ENCODE data around the gene ADAMTS6. TPM values are rescaled to one million over a fixed set of nuclear protein-coding genes. Genes with fewer than 3 reads are reported as not detected.
A peak's percentile ranks its signal among the peaks of the same experiment; 100 is the strongest.

The ADAMTS6 gene
- total RNA-seq, 1 donor from 2014 or later, result 1.5 TPM

GRCh38 chr5:65102371-65102975, 379.2 kb downstream of the ADAMTS6 start:
- Histone ChIP-seq H3K4me1 (peaks cover 17% of the 10 kb centered on the region), H3K36me3 (no peaks in the 10 kb centered on the region), H3K4me3 (peak overlapping the region; percentile 71), H3K27me3 (ENCODE audit: low read depth) (no peaks in the 10 kb centered on the region), H3K27ac (replicated peaks) (peak overlapping the region; percentile 89), H3K9me3 (replicated peaks) (no peaks in the 10 kb centered on the region)
- intact Hi-C loops (cut with micrococcal nuclease), result loop anchor here (10.0 kb wide), 1 partner anchor 382 kb away; the partner anchor contains the start of gene ADAMTS6
- DNase-seq, result no peak
- TF ChIP-seq, protein P1, sequence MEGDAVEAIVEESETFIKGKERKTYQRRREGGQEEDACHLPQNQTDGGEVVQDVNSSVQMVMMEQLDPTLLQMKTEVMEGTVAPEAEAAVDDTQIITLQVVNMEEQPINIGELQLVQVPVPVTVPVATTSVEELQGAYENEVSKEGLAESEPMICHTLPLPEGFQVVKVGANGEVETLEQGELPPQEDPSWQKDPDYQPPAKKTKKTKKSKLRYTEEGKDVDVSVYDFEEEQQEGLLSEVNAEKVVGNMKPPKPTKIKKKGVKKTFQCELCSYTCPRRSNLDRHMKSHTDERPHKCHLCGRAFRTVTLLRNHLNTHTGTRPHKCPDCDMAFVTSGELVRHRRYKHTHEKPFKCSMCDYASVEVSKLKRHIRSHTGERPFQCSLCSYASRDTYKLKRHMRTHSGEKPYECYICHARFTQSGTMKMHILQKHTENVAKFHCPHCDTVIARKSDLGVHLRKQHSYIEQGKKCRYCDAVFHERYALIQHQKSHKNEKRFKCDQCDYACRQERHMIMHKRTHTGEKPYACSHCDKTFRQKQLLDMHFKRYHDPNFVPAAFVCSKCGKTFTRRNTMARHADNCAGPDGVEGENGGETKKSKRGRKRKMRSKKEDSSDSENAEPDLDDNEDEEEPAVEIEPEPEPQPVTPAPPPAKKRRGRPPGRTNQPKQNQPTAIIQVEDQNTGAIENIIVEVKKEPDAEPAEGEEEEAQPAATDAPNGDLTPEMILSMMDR (IDR thresholded peaks at IDR 0.05; ENCODE audit: borderline replicate concordance), result no peak

GRCh38 chr5:65101632-65102100, 380.1 kb downstream of the ADAMTS6 start:
- no peaks in the 10 kb centered on the region for H3K36me3 ChIP-seq
- H3K27me3 ChIP-seq (ENCODE audit: low read depth), result no peaks in the 10 kb centered on the region
- no peaks in the 10 kb centered on the region for H3K9me3 ChIP-seq (replicated peaks)
- H3K27ac ChIP-seq (replicated peaks), result peak overlapping the region; percentile 32
- intact Hi-C loops (cut with micrococcal nuclease), result loop anchor here (10.0 kb wide), 1 partner anchor 383 kb away; the partner anchor contains the start of gene ADAMTS6
- H3K4me3 ChIP-seq, result no peak overlapping the region
- TF ChIP-seq, protein P1 (IDR thresholded peaks at IDR 0.05; ENCODE audit: borderline replicate concordance), result no peak
- DNase-seq, result no peak
- H3K4me1 ChIP-seq, result peaks cover 17% of the 10 kb centered on the region

- DNase-seq, result peak; percentile 36
- TF ChIP-seq, protein P1 (IDR thresholded peaks at IDR 0.05; ENCODE audit: borderline replicate concordance), result peak; percentile 74
- H3K27me3 ChIP-seq (ENCODE audit: low read depth), result no peaks in the 10 kb centered on the region
- no peak overlapping the region for H3K4me3 ChIP-seq
- H3K27ac ChIP-seq (replicated peaks), result peak overlapping the region; percentile 32
- H3K4me1 ChIP-seq, result peaks cover 17% of the 10 kb centered on the region
- H3K9me3 ChIP-seq (replicated peaks), result no peaks in the 10 kb centered on the region
- no peaks in the 10 kb centered on the region for H3K36me3 ChIP-seq
- intact Hi-C loops (cut with micrococcal nuclease), result loop anchor here (10.0 kb wide), 1 partner anchor 384 kb away; the partner anchor contains the start of gene ADAMTS6
Measured at GRCh38 chr5:65100911-65101631, 380.6 kb downstream of the ADAMTS6 start.

Other genes with a start within 250 kb of the ADAMTS6 start
- 0.38 TPM for gene CENPK, start 81.2 kb upstream of the ADAMTS6 start, total RNA-seq
- 19.7 TPM for gene PPWD1, start 81.4 kb upstream of the ADAMTS6 start, total RNA-seq
- gene TRIM23, start 142.4 kb upstream of the ADAMTS6 start, total RNA-seq, result 19.1 TPM
- gene SHLD3, start 143.1 kb upstream of the ADAMTS6 start, total RNA-seq, result 2.4 TPM
- 23.3 TPM for gene TRAPPC13, start 143.1 kb upstream of the ADAMTS6 start, total RNA-seq
- 7.1 TPM for gene SGTB, start 240.2 kb upstream of the ADAMTS6 start, total RNA-seq
- gene NLN, start 240.3 kb upstream of the ADAMTS6 start, total RNA-seq, result 12.4 TPM

Measured in left ventricle myocardium inferior (tissue), 1 donor.